ENCODE data around the gene ERMARD.

ERMARD gene

DNA sequence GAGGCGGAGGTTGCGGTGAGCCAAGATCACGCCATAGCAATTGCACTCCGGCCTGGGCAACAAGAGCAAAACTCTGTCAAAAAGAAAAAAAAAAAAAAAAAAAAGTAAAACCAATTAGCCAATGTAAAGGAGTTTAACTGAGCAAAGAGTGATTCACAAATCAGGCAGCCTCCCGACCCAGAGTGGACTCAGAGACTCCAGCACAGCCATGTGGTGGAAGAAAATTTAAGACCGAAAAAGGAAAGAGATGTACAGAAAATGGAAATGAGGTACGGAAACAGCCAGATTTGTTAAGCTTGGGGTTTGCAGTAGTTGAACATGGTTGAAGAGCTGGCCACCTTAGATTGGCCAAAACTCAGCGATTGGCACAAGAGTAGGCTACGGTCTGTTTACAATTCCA, 51.4 kb downstream of the ERMARD start:
- TF ChIP-seq CEBPB (IDR thresholded peaks at IDR 0.05) (no peak), NFIC (IDR thresholded peaks at IDR 0.05) (no peak), CREB1 (IDR thresholded peaks at IDR 0.05; ENCODE audit: low read depth) (no peak)
- TF ChIP-seq, protein P1, sequence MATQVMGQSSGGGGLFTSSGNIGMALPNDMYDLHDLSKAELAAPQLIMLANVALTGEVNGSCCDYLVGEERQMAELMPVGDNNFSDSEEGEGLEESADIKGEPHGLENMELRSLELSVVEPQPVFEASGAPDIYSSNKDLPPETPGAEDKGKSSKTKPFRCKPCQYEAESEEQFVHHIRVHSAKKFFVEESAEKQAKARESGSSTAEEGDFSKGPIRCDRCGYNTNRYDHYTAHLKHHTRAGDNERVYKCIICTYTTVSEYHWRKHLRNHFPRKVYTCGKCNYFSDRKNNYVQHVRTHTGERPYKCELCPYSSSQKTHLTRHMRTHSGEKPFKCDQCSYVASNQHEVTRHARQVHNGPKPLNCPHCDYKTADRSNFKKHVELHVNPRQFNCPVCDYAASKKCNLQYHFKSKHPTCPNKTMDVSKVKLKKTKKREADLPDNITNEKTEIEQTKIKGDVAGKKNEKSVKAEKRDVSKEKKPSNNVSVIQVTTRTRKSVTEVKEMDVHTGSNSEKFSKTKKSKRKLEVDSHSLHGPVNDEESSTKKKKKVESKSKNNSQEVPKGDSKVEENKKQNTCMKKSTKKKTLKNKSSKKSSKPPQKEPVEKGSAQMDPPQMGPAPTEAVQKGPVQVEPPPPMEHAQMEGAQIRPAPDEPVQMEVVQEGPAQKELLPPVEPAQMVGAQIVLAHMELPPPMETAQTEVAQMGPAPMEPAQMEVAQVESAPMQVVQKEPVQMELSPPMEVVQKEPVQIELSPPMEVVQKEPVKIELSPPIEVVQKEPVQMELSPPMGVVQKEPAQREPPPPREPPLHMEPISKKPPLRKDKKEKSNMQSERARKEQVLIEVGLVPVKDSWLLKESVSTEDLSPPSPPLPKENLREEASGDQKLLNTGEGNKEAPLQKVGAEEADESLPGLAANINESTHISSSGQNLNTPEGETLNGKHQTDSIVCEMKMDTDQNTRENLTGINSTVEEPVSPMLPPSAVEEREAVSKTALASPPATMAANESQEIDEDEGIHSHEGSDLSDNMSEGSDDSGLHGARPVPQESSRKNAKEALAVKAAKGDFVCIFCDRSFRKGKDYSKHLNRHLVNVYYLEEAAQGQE (IDR thresholded peaks at IDR 0.05; ENCODE audit: low read depth), result no peak

DNA sequence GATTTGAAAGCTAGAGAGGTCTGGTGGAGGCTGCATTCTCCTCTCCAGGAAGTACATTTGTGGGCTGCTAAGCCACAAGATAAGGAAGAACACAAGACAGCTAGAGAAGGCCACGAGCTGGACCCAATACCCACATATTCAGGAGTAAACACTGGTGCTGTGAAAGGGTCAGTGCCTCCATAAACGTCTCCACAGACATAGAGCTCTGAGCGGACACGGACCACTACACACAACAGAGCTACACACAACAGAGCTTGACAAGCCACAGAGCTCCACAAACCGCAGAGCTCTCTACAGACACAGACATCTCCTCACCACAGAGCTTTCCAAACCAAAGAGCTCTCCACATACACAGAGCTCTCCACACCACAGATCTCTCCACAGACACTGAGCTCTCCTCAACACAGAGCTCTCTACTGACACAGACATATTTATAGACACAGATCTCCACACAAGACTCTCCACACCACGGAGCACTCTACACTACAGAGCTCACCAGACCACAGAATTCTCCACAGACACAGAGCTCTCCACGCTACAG, 51.9 kb downstream of the ERMARD start:
- no peak for TF ChIP-seq RAD21 (IDR thresholded peaks at IDR 0.05; ENCODE audit: low read depth)
- no peak for TF ChIP-seq TEAD4 (IDR thresholded peaks at IDR 0.05)
- no peak for TF ChIP-seq NFIC (IDR thresholded peaks at IDR 0.05)
- TF ChIP-seq CREB1 (IDR thresholded peaks at IDR 0.05; ENCODE audit: low read depth), result no peak
- TF ChIP-seq TAF1 (IDR thresholded peaks at IDR 0.05; ENCODE audit: low read depth), result no peak
- TF ChIP-seq CEBPB (IDR thresholded peaks at IDR 0.05), result no peak
- no peak for TF ChIP-seq TCF12 (IDR thresholded peaks at IDR 0.05; ENCODE audit: low read depth)

DNA sequence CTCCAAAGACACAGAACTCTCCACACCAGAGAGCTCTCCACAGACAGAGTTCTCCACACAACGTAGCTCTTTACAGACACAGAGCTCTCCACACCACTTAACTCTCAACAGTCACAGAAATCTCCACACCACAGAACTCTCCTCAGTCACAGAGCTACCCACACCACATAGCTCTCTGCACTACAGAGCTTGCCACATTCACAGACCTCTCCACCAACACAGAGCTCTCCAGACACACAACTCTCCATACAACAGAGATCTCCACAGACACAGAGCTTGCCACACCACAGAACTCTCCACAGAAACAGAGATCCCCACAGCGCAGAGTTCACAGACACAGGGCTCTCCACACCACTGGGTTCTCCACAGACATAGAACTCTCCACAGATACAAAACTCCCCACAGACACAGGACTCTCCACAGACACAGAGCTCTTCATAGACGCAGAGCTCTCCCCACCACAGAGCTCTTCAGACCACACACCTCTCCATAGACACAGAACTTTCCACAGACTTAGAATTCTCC, 52.5 kb downstream of the ERMARD start:
- no peak for TF ChIP-seq TEAD4 (IDR thresholded peaks at IDR 0.05)
- TF ChIP-seq EGR1 (IDR thresholded peaks at IDR 0.05), result no peak
- TF ChIP-seq, protein P1 (IDR thresholded peaks at IDR 0.05; ENCODE audit: low read depth), result no peak

DNA sequence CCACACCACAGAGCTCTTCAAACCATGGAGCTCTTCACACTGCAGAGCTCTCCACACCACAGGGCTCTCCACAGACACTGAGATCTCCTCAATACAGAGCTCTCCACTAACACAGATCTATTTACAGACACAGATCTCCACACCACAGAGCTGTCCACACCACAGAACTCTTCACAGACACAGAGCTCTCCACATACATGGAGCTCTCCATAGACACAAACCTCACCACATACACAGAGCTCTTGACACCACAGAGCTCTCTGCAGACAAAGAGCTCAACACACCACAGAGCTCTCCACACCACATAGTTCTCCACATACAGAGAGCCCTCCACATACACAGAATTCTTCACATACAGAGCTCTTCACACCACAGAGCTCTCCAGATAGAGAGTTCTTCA, 53.0 kb downstream of the ERMARD start:
- TF ChIP-seq CEBPB (IDR thresholded peaks at IDR 0.05), result no peak
- TF ChIP-seq TCF12 (IDR thresholded peaks at IDR 0.05; ENCODE audit: low read depth), result no peak
- no peak for TF ChIP-seq NFIC (IDR thresholded peaks at IDR 0.05)
- TF ChIP-seq, protein P2, sequence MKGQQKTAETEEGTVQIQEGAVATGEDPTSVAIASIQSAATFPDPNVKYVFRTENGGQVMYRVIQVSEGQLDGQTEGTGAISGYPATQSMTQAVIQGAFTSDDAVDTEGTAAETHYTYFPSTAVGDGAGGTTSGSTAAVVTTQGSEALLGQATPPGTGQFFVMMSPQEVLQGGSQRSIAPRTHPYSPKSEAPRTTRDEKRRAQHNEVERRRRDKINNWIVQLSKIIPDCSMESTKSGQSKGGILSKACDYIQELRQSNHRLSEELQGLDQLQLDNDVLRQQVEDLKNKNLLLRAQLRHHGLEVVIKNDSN (IDR thresholded peaks at IDR 0.05), result no peak
- TF ChIP-seq TAF1 (IDR thresholded peaks at IDR 0.05; ENCODE audit: low read depth), result no peak
- TF ChIP-seq TEAD4 (IDR thresholded peaks at IDR 0.05), result no peak
- TF ChIP-seq, protein P1 (IDR thresholded peaks at IDR 0.05; ENCODE audit: low read depth), result no peak
- no peak for TF ChIP-seq RAD21 (IDR thresholded peaks at IDR 0.05; ENCODE audit: low read depth)
- TF ChIP-seq ZBTB7A (IDR thresholded peaks at IDR 0.05; ENCODE audit: low read depth), result no peak
- TF ChIP-seq YY1 (IDR thresholded peaks at IDR 0.05; ENCODE audit: low read depth), result no peak
- TF ChIP-seq FOXM1 (IDR thresholded peaks at IDR 0.05; ENCODE audit: borderline replicate concordance, low read depth), result no peak
- TF ChIP-seq, protein P3, sequence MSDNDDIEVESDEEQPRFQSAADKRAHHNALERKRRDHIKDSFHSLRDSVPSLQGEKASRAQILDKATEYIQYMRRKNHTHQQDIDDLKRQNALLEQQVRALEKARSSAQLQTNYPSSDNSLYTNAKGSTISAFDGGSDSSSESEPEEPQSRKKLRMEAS (IDR thresholded peaks at IDR 0.05), result no peak
- no peak for TF ChIP-seq EGR1 (IDR thresholded peaks at IDR 0.05)
- TF ChIP-seq CREB1 (IDR thresholded peaks at IDR 0.05; ENCODE audit: low read depth), result no peak

DNA sequence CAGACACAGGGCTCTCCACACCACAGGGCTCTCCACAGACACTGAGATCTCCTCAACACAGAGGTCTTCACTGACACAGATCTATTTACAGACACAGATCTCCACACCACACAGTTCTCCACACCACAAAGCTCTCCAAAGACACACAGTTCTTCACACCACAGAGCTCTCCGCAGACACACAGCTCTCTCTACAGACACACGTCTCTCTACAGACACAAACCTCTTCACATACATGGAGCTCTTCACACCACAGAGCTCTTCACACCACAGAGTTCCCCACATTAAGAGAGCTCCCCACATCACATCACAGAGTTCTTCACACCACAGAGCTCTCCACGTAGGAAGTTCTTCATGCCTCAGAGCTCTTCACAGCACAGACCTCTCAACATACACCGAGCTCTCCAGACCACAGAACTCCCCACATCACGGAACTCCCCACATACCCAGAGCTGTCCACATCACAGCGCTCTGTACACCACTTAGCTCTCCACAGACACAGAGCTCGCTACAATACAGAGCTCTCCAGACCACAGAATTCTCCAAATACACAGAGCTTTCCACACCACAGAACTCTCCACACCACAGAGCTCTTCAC, 53.9 kb downstream of the ERMARD start:
- TF ChIP-seq TAF1 (IDR thresholded peaks at IDR 0.05; ENCODE audit: low read depth), result no peak
- TF ChIP-seq TEAD4 (IDR thresholded peaks at IDR 0.05), result no peak
- no peak for TF ChIP-seq FOXM1 (IDR thresholded peaks at IDR 0.05; ENCODE audit: borderline replicate concordance, low read depth)
- no peak for TF ChIP-seq RAD21 (IDR thresholded peaks at IDR 0.05; ENCODE audit: low read depth)
- no peak for TF ChIP-seq CREB1 (IDR thresholded peaks at IDR 0.05; ENCODE audit: low read depth)
- TF ChIP-seq EGR1 (IDR thresholded peaks at IDR 0.05), result no peak
- no peak for TF ChIP-seq NFIC (IDR thresholded peaks at IDR 0.05)
- TF ChIP-seq, protein P3 (IDR thresholded peaks at IDR 0.05), result no peak
- TF ChIP-seq YY1 (IDR thresholded peaks at IDR 0.05; ENCODE audit: low read depth), result no peak
- TF ChIP-seq, protein P1 (IDR thresholded peaks at IDR 0.05; ENCODE audit: low read depth), result no peak
- TF ChIP-seq EP300 (IDR thresholded peaks at IDR 0.05; ENCODE audit: borderline replicate concordance), result no peak
- TF ChIP-seq, protein P2 (IDR thresholded peaks at IDR 0.05), result no peak
- TF ChIP-seq TCF12 (IDR thresholded peaks at IDR 0.05; ENCODE audit: low read depth), result no peak
- TF ChIP-seq ZBTB7A (IDR thresholded peaks at IDR 0.05; ENCODE audit: low read depth), result no peak
- no peak for TF ChIP-seq CEBPB (IDR thresholded peaks at IDR 0.05)

All from Ishikawa (cell line).